Stimulated activated CD4-positive, alpha-beta T cell treated with anti-CD3 and anti-CD28 coated beads, Interleukin-4, amount 100 ng/mL, for 48 hours (primary cell): Measurements from ENCODE around the gene TNF.

Experiments used
- DNase-seq, 2 donors: peaks; one replicate each; pipeline ENCODE4 v3.0.0-alpha.2; 2020; ENCODE audit warnings: low read depth in 2 of 2

Gene TNF

DNA sequence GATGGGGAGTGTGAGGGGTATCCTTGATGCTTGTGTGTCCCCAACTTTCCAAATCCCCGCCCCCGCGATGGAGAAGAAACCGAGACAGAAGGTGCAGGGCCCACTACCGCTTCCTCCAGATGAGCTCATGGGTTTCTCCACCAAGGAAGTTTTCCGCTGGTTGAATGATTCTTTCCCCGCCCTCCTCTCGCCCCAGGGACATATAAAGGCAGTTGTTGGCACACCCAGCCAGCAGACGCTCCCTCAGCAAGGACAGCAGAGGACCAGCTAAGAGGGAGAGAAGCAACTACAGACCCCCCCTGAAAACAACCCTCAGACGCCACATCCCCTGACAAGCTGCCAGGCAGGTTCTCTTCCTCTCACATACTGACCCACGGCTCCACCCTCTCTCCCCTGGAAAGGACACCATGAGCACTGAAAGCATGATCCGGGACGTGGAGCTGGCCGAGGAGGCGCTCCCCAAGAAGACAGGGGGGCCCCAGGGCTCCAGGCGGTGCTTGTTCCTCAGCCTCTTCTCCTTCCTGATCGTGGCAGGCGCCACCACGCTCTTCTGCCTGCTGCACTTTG is at the start of gene TNF:
Gene TNF, plus strand, starts transcription at position 231 of the 567 bp plus-strand sequence. Its CDS starts 177 bp downstream, at position 408.
- DNase-seq = peak; percentile 76 to 83

DNA sequence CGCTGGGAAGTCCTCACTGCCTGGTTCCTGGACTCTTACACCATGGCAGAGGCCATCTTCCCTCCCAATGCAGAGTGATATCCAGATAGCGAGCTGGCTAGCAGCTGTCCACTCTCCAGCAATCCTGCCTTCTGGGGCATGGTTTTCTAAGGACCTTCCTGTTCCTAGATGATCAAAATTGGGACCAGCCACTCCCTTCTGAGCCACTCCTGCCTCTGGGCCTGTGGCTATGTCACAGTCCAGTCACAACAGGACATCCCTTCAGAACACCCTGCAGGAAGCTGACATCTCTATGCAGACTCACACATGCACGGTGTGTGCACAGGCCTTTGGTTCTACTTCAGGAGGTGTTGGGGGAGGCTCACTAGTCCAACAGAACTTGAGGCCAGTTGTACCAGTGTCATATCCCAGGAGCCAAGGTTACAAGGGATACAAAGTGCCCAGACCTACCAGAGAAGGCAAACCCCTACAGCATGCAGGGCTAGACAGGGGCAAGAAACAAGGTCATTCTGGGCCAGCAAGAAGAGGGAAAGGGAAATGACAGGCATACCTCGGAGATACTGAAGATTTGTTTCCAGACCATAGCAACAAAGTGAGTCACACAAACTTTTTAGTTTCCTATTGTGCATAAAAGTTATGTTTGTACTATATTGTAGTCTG is 49.3 kb upstream of the TNF start:
- DNase-seq = no peak

DNA sequence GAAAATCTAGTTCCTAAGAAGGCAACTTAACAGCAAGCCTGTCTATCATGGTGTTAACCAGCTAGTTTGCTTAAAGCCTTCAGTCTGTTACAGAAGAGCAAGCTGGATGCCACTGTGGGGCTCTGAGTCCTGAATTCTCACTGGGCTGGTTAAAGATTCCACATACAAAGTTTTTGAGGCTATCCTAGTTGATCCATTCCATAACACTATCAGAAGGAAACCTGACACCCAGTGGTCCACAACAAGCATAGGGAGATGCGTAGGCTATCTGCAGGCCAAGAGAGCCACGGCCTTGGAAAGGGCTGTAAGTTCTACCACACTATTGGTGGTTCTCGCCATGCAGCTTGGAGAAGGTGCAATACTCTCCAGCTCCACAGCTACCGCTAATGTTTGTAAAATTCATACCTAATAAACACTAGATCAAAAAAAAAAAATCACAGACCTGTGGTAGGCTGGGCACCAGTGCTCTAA is 47.0 kb upstream of the TNF start:
- DNase-seq = no peak

DNA sequence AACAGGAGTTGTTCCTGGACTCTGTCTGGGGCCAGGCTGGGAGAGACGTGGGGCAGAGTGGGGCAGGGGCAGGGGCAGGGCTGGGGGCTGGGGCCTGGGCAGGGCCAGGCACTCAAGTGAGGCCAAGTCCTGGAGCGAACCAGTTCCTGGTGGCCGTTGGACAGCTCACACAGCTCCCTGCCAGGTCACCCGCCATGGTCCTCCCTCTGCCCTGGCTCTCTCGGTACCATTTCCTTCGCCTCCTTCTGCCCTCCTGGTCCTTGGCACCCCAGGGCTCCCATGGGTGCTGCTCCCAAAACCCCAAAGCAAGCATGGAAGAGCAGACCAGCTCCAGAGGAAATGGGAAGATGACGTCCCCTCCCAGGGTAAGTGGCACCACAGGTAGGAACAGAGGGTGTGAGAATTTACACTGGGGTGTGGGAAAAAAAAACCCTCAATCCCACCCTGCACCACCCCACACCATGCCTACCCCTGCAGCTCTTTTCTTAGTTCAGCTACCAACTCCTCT is 46.5 kb upstream of the TNF start, which contains the start of gene MCCD1:
Gene MCCD1, plus strand, starts transcription at position 142 of the 508 bp plus-strand sequence. Its CDS starts 53 bp downstream, at position 195.
- no peak for DNase-seq

DNA sequence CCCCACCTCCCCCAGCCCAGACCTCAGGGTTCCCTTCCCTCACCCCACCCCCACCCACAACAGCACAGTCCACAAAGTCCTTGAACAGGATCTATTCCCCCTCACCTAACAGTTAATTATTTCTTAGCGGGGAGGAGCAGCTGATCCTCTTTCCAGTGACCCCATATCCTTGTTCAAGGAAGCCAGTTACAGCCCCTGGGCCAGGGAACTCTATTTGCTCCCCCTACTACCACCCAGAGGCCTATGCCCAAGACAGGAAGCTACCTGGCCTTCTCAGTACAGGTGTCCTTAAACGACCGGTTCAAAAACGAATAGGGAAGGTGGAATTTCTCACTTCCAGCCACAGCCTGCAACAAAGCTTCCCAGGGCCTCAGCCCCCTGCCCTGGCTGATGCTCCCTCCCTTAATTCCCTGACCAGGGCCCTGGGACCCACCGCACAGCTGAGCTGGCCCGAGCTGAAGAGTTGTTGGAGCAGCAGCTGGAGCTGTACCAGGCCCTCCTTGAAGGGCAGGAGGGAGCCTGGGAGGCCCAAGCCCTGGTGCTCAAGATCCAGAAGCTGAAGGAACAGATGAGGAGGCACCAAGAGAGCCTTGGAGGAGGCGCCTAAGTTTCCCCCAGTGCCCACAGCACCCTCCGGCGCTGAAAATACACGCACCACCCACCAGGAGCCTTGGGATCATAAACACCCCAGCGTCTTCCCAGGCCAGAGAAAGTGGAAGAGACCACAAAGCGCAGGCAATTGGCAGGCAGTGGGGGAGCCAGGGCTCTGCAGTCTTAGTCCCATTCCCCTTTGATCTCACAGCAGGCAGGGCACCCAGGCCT is 45.8 kb upstream of the TNF start:
- no peak for DNase-seq

DNA sequence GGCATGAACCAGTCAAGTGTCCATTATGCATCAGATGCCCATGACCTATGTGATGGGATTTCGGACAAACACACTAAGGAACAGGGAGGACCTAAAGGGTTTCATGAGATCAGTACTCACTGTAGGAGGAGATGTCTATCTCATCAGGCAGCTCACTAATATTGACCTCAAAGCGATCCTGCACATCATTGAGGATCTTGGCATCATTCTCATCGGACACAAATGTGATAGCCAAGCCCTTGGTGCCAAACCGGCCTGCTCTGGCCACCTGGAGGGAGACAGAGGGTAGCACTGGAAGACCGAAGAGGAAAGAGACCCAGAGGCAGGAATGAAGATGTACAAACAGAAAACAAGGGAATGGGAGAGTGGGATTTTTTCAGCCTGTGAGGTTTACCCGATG is 44.7 kb upstream of the TNF start:
- no peak for DNase-seq

DNA sequence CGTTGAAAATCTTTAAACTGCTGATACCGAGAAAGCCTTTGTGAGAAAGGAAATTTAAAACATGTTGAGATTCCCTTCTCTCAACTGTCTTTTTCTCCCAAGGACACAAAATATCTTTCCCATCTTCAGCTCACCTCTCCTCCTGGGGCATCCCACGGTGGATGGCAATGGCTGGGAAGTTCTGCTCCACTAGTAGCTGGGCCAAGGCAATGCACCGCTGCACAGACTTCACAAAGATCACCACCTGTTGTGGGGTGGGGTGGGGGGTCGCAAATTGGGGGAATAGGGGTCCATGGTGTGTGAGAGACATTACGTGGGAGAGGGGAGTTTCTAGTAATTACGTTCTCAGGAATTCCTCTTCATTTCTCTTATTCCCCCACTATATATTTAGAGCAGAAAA is 44.2 kb upstream of the TNF start:
- no peak for DNase-seq

DNA sequence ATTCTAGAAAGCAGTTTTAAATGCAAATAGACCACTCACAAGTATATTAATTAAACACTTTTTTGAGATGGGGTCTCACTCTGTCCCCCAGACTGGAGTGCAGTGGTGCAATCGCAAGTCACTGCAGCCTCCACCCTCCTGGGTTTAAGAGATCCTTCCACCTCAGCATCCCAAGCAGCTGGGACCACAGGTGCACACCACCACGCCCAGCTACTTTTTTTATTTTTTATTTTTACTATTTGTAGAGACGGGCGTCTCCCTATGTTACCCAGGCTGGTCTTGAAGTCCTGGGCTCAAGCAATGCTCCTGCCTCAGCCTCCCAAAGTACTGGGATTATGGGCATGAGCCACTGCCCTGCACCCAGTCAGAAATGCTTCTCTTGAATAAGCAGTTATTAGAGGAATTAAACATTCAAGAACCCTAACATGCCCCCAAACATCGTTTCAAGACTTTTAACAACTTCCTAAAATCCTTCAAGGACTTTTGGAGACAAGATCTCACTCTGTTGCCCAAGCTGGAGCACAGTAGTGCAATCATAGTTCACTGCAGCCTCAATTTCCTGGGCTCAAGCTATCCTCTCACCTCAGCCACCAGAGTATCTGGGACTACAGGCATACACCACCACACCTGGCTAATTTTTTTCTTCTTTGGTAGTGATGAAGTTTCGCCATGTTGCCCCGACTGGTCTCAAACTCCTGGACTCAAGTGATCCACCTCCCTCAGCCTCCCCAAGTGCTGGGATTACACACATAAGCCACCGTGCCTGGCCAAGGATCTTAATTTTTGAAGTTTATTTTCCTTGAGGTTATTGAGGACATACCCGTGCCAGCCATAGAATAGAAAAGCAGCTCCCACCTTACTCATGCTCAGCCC is 43.4 kb upstream of the TNF start:
- DNase-seq = no peak

DNA sequence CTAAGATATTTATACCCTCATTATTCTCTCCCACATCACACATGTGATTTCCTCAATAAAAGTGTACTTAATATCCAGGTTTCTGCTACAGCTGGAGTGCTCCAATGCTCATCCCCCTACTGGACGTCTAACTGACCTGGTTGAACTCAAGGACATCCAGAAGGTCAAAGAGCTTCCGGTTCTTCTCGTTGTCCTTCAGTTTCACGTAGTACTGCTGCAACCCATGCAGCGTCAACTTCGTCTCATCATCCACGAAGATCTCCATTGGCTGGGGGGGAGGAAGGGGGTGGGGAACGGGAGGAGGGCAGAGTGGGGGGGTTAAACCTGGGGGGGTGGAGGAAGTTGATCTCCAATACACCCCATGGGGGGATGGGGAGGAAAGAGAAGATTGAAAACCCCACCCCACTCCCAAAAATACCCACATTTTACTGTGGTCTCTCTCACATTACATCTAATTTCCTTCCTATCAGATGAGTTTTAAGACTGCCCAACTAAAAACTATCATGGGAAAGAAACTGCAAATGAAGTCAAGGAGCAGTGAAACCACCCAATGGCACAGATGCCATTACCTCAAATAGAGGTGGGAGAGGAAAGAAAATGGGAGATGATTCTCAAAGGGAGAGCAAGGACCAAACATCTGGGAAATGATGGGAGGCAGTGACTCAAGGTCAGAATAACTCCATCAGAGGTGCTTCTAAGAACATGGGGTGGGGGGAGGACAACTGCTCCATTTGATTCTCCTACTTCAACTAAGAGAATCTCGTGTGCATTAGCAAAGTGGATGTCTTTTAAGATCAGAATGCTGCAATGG is 42.5 kb upstream of the TNF start:
- no peak for DNase-seq

DNA sequence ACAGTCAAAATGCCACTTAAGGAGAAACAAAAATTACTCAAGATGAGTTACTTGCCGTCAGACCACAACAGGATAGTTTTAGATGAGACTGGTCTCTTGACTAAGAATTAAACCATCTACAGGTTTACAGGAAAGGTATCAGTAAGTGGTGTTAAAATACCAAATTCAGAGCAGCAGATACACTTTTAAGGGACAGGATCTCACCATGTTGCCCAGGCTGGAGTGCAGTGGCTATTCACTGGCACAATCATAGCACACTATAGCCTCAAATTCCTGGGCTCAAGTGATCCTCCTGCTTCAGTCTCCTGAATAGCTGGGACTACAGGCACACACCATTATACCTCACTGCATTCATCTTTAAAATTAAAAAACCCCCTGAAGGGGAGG is 41.9 kb upstream of the TNF start:
- DNase-seq = no peak

DNA sequence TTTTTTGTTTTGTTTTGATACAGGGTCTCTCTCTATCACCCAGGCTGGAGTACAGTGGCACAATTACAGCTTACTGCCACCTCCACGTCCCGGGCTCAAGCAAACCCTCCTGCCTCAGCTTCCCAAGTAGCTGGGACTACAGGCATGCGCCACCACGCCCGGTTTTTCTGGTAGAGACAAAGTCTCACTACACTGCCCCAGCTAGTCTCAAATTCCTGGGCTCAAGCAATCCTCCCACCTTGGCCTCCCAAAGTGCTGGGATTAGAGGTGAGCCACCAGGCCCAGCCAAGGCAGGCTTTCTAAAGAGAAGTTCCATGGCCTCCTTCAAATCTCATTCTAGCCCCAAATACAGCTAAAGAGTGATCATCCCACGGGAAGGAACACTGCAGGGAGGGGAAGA is 41.4 kb upstream of the TNF start:
- DNase-seq = no peak

DNA sequence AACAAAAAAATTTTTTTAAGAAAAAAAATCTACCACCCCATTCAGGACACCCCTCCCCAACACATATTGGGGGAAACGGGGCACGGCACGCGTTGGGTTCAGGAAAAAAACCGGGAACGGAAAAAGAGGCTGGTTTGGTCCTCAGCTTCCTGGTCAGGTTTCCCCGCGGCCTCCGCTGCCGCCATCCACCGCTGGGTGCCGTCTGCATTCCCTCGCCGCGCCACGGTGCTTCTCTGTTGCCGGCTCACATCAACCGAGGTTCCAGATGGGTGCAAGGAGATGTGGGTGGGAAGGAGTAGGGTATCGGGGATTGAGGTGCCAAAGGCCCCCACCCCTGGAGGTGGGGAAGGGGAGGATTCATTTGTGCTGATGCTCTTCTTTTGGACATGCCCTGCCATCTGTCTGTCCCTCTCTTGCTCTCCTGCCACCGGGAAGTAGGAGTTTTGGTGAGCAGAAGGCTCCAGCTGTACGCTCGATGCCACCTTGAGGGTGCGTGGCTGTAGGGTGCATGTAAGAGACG is 40.8 kb upstream of the TNF start:
- DNase-seq = no peak

DNA sequence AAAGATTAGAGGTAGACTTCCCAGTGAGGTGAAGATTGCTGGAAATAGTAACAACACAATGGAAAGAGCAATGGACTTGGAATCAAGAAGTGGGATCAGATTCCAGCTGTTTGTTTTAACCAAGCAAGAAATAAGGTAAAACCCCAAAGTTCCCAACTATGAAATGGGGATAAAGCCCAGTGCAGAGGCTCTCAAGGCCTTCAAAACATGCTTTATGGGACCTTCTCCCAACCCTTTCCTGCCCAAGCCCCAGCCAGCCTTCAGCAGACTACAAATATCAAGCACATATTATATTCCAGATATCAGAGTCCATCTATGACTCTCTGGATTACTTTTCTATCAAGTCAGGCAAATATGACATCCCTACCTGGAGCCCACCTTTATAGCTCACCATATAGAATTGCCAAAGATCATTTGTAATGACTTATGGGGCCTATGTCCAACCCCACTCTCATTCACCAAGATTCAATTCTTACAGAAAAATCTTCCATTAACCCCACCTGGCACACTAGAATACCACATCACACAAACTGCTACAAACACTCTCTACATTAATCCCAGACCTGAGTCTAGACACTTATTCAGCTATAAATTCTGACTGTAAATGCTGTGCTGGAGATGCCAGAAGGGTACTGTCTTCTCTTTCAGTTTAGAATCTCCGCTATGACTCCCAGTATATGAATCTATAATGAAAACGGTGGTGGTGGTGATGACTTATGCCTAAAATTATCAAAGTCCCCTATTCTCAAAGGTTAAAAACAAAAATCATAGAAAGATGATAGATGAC is 39.6 kb upstream of the TNF start:
- no peak for DNase-seq

DNA sequence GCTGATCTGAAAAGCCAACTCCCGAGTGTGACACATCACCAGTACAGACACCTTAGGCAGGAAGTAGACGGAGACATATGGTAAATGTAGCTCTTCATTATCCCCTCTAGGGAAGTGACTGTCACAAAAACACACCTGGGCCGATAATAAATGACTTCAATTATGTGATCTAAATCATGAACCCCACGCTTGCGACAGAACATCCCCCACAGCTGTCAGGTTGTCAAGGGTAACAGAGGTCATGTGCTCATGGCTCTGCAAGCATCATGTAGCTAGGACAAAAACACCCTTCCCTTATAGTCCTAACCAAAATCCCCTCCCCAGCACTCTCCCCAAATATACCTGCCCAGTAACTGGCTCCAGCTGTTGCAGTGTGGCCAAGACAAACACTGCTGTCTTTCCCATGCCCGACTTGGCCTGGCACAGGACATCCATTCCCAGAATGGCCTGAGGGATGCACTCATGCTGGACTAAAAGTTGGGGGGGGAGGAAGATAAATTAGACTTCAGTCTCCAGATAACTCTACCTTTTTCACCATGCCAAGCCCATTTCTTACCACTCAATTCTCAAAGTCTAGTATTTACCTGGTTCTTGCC is 36.5 kb upstream of the TNF start:
- no peak for DNase-seq

DNA sequence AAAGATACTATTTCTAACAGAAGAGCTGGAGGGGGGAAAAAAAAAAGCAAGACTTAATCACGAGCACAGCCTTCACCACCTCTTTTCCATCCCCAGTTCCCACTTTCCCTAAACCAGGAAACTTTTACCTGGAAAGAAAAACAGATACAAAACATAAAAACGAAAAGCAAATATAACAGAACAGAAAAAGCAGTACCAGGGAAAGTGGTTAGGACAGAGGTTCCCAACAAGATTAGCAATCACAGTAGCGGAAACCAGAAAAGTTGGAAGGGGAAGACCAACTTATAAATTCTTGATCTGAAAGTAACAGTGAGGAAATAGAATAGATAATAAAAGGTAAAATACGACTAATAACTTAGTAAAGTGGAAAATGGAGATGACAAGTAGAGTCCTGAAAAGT is 34.7 kb upstream of the TNF start:
- DNase-seq = no peak

DNA sequence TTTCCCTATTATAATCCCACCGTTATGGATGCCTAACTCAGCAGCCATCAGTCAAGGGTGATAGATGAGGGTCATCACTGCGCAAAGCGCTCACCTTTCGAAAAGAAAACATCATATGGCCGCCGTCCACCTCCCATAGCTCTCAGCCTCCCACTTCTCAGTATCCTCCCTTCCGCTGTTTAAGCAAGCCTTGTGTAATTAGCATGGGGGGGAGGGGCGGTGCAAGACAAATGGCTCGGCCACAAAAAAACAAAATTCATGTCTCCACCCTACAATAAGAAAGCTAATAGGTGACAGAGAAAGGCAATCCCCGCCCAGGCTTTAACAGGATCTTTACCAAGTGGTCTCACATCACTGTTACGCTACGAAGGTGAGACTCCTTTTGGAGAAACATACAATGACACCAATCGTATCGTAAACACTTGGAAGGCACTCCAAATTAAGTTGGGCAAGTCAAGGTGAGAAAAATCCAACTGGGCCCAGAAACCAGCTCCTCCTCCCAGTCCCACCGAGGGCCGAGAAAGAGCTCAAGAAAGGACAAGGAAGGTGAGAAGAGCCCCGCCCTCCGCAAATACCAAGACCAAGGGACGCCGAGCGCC is 34.2 kb upstream of the TNF start:
- peak; percentile 51 to 53 for DNase-seq

DNA sequence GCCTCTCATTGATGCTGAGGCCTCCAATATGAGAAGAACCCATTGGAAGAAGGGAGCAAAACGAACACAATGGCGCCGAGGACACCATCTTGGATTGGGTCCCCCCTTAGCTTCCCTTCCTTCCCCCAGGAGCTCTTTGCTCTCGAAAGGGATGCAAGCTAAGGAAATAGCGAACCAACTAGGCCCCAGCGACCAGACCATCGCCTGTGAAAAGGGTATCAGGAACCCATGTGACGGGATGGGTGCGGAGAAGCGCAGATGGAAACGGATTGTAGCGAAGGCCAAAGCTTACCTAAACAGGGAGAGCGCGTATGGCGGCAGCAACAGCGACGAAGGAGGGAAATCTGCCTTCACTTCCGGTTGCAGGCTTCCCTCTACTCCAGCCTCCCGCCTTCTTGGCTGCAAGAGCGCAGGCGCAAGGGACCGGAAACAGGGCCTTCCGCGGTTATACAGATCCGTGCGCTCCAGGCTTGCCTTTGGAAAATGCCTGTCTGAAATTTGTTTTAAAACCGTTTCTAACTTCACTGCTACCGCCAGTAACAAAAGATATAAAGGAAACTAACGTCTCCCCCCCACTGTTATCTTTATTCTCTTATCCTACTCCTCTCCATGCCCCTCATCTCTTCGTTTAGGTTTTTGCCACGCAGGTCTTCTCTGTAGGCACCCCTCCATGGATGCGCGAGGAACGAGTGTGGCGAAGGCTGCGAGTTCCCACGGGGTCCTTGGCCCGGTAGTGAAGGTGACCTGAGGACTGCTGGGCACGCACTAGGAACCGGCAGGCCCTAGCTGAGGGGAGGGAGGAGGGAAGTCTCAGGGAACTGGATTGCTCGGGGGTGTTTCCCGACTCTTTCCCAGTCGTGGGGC is 33.5 kb upstream of the TNF start, which contains the start of gene DDX39B:
Gene DDX39B, minus strand, starts transcription at position 346 of the 864 bp plus-strand sequence. CDS start 1,471 bp downstream, outside the sequence.
- DNase-seq = peak; percentile 83 to 93

DNA sequence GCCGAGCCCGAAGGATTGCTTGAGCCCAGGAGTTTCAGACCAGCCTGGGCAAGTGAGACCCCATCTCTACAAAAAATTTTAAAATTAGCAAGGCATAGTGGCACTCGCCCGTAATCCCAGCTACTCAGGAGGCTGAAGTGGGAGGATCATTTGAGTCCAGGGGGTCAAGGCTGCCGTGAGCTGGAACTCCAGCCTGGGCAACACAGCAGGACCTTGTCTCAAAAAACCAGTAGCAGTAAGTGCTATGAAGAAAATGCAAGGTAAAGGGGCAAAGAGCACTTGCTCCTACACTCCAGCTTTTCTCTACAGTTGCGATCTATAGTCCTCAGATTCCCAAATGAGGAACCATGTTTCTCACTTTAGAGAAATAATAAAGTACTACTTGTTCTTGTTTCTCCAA is 31.7 kb upstream of the TNF start:
- DNase-seq = no peak
